Measurements from ENCODE around the gene NECAB2.

DNA sequence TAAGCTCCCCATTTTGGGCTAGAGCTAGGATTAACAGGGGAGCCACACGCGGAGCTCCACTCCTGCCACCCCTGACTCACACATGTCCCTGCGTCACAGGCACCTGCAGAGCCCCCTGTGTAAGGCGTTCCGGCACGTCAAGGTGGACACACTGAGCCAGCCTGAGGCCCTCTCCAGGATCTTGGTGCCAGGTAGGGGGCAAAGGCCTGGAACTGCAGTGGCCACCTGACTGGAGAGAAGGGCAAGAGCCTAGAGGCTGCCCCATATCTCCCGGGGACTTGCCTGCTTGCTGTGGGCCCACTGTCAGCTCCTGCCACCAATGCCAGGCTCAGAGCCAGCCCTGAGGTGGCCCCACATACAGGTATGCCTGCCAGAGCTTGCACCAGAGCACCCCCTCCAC lies 33.7 kb downstream of the NECAB2 start:
- TF ChIP-seq, protein P1, sequence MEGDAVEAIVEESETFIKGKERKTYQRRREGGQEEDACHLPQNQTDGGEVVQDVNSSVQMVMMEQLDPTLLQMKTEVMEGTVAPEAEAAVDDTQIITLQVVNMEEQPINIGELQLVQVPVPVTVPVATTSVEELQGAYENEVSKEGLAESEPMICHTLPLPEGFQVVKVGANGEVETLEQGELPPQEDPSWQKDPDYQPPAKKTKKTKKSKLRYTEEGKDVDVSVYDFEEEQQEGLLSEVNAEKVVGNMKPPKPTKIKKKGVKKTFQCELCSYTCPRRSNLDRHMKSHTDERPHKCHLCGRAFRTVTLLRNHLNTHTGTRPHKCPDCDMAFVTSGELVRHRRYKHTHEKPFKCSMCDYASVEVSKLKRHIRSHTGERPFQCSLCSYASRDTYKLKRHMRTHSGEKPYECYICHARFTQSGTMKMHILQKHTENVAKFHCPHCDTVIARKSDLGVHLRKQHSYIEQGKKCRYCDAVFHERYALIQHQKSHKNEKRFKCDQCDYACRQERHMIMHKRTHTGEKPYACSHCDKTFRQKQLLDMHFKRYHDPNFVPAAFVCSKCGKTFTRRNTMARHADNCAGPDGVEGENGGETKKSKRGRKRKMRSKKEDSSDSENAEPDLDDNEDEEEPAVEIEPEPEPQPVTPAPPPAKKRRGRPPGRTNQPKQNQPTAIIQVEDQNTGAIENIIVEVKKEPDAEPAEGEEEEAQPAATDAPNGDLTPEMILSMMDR (IDR thresholded peaks at IDR 0.05): no peak
- no peak for TF ChIP-seq POLR2A (IDR thresholded peaks at IDR 0.05)
